Brain microvascular endothelial cell (primary cell): Measurements from ENCODE around the gene SLC25A33.

ENCODE experiments used
- DNase-seq: peaks from one replicate; pipeline ENCODE4 v3.0.0-alpha.2; 2020
- H3K27ac ChIP-seq: fragments of 250-450 bp; sonication (Bioruptor Pico); 2 replicates; pipeline ENCODE4 v1.5.1; 2020; ENCODE audit warnings: mild to moderate bottlenecking, moderate library complexity
- H3K27me3 ChIP-seq: fragments of 250-450 bp; sonication (Bioruptor Pico); replicated peaks from 2 replicates; pipeline ENCODE4 v1.5.1; 2020; ENCODE audit warnings: mild to moderate bottlenecking
- H3K36me3 ChIP-seq: fragments of 250-450 bp; sonication (Bioruptor Pico); replicated peaks from 2 replicates; pipeline ENCODE4 v1.5.1; 2020; ENCODE audit warnings: mild to moderate bottlenecking
- H3K4me3 ChIP-seq: 2 replicates; pipeline ENCODE4 v1.5.1; 2011; ENCODE audit warnings: low read depth, mild to moderate bottlenecking, control low read depth, low read length, moderate library complexity
- in situ Hi-C: cut with HindIII; loops from 2 replicates; pipeline ENCODE4 v1.10.0; 2017; ENCODE audit warnings: low sequenced_read_pairs, low pct_ligation_motif_present
- TF ChIP-seq, protein P1 (sequence below): IDR thresholded peaks from 2 replicates; pipeline ENCODE4 v1.5.1; 2011; ENCODE audit warnings: low read depth, mild to moderate bottlenecking, moderate library complexity, low read length, control low read depth, inconsistent platforms; ENCODE audit errors: missing control alignments

The SLC25A33 gene

DNA sequence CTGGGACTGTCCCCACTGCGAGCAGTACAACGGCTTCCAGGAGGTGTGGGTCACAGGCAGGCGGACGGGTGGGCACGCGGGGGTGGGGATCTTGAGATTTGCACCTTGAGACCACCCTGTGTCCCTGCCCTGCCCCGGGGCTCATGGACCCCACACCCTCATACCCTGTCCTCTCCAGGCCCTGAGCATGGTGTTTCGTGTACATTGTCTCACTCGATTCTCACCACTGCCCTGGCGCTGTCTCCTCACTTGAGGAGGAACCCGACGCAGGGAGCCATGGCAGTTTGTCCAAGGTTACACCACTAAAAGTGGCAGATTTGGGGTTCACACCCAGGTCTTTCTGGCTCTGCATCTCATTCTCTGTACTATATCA, 56.7 kb downstream of the SLC25A33 start:
- Histone ChIP-seq H3K27me3 (no peaks in the 10 kb centered on the region), H3K36me3 (peaks cover 5% of the 10 kb centered on the region), H3K4me3 (no peak overlapping the region), H3K27ac (no peak overlapping the region)
- TF ChIP-seq, protein P1, sequence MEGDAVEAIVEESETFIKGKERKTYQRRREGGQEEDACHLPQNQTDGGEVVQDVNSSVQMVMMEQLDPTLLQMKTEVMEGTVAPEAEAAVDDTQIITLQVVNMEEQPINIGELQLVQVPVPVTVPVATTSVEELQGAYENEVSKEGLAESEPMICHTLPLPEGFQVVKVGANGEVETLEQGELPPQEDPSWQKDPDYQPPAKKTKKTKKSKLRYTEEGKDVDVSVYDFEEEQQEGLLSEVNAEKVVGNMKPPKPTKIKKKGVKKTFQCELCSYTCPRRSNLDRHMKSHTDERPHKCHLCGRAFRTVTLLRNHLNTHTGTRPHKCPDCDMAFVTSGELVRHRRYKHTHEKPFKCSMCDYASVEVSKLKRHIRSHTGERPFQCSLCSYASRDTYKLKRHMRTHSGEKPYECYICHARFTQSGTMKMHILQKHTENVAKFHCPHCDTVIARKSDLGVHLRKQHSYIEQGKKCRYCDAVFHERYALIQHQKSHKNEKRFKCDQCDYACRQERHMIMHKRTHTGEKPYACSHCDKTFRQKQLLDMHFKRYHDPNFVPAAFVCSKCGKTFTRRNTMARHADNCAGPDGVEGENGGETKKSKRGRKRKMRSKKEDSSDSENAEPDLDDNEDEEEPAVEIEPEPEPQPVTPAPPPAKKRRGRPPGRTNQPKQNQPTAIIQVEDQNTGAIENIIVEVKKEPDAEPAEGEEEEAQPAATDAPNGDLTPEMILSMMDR: no peak
- in situ Hi-C loops: no loop called here
- no peak for DNase-seq

DNA sequence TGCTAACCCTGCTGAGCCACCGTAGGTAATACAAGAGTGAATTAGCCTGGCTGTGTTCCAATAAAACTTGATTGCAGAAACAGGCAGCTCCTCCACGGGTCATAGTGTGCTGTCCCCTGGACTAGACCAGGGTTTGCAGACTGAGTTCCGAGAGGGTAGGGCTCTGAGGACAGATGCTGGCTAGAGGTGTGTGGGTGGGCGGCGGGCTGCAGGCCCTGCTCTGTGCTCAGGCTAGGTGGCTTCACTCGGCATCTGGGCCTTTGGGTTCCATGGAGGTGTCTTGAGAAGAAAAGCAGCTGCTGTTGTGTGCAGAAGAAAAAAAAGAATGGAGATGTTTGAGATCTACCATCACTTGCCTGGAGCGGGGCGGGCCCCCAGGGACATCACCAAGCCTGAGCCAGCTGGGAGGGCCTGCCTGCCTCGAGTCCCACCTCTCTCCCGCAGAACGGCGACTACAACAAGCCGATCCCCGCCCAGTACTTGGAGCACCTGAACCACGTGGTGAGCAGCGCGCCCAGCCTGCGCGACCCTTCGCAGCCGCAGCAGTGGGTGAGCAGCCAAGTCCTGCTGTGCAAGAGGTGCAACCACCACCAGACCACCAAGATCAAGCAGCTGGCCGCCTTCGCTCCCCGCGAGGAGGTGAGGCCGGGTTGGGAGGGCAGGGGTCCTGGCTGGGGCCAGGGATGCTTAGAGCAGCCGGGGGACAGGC, 57.3 kb downstream of the SLC25A33 start:
- TF ChIP-seq, protein P1: no peak
- Histone ChIP-seq H3K27me3 (no peaks in the 10 kb centered on the region), H3K4me3 (no peak overlapping the region), H3K36me3 (peaks cover 9% of the 10 kb centered on the region), H3K27ac (no peak overlapping the region)
- in situ Hi-C loops: no loop called here
- DNase-seq: no peak

DNA sequence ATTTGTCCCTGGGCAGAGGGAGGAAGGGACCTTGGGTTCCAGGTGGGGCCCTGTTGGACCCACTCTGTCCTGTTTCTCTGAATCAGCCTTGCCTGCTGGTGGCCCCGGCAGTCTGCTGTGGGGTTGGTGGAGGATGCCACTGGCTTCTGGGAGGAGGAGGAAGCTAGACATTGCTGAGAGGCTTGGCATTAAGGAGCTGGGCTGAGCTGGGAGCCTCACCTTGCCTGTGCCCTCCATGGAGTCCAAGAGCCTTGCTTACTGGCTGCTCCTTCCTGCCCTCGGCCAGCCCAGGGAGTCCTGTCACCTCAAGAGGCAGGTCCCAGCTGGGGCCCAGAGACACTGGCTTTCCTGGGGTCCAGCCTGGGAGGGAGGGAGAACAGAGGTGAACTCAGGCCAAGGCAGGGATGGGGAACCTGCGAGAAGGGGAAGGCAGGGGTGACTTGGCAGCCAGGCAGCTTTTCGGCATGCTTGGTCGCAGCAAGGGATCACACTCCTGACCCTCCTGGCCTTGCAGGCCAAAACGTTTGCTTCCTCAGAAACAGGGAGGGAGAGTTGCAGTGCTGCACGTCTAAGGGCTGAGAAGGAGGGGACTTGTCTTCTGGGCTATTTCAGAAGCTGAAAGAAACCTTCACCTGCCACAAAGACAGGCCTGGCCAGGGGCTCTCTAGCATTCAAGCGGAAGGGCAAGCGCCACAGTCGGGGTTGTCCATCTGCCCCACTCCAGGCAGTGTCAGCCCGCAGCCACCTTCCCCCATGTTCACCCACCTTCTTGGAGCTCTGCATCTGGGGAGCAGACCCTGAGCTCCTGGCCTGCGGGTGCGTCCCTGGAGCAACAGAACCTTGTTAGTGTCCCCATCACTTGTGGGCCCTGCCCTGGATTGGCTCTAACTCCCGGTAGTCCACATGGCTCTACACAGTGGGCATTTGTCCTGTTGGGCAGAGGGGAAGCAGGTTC, 58.4 kb downstream of the SLC25A33 start:
- H3K36me3 ChIP-seq: peaks cover 14% of the 10 kb centered on the region
- no peaks in the 10 kb centered on the region for H3K27me3 ChIP-seq
- H3K4me3 ChIP-seq: no peak overlapping the region
- in situ Hi-C loops: no loop called here
- DNase-seq: no peak
- H3K27ac ChIP-seq: no peak overlapping the region
- TF ChIP-seq, protein P1: no peak

DNA sequence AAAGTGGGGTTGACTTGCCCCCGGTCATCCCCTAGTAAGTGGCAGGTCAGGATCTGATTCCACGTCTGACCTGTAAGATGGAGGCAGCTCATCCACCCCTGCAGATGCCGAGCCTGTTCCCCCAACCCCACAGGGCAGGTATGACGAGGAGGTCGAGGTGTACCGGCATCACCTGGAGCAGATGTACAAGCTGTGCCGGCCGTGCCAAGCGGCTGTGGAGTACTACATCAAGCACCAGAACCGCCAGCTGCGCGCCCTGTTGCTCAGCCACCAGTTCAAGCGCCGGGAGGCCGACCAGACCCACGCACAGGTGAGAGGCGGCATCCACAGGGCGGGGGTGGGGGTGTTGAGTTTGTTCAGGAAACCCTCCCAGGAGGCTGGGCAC, 59.0 kb downstream of the SLC25A33 start:
- no peak overlapping the region for H3K4me3 ChIP-seq
- peaks cover 14% of the 10 kb centered on the region for H3K36me3 ChIP-seq
- H3K27ac ChIP-seq: no peak overlapping the region
- H3K27me3 ChIP-seq: no peaks in the 10 kb centered on the region
- no peak for DNase-seq
- in situ Hi-C loops: no loop called here
- TF ChIP-seq, protein P1: no peak

DNA sequence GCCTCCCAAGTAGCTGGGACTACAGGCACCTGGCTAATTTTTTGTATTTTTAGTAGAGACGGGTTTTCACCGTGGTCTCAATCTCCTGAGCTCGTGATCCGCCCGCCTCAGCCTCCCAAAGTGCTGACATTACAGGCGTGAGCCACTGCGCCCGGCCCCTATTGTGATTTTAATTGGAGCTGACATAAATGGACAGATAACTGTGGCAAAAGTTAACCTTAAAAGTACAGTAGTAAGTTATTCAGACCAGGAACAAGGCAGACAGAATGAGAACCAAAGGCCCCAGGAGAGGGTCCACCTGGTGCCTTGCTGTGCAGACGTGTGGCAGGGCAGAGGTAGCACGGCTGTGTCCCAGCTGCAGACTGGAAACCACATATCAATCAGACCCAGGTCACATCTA, 60.5 kb downstream of the SLC25A33 start:
- no peak overlapping the region for H3K27ac ChIP-seq
- no peaks in the 10 kb centered on the region for H3K27me3 ChIP-seq
- DNase-seq: no peak
- H3K4me3 ChIP-seq: no peak overlapping the region
- H3K36me3 ChIP-seq: peaks cover 16% of the 10 kb centered on the region
- TF ChIP-seq, protein P1: no peak
- in situ Hi-C loops: no loop called here
